Heart left ventricle (tissue), 16 donors: ENCODE measurements around the gene OAT. TPM values are rescaled to one million over a fixed set of nuclear protein-coding genes. Genes with fewer than 3 reads are reported as not detected.

Experiments used
- ATAC-seq, 4 donors: fragments of 200-7000 bp; cut with Tn5 transposase; one replicate each; pipeline ENCODE4 v1.9.1; 2020 to 2022; ENCODE audit warnings: moderate library complexity in 4 of 4, mild to moderate bottlenecking in 3 of 4, moderate number of reproducible peaks in 1 of 4
- DNase-seq, 5 donors: peaks; one replicate each; pipeline ENCODE4 v3.0.0-alpha.2; 2020
- H3K27ac ChIP-seq, 12 donors: fragments of 200-600 bp; sonication (generic) in 4 of 12; one replicate each; pipeline versions ENCODE4 v1.5.0 to v1.8.0; 2016 to 2022; ENCODE audit warnings: mild to moderate bottlenecking in 2 of 12
- H3K27me3 ChIP-seq, 9 donors: fragments of 200-600 bp; sonication (generic) in 2 of 9; one replicate each; pipeline versions ENCODE4 v1.5.1 to v1.8.0; 2016 to 2022; ENCODE audit warnings: mild to moderate bottlenecking in 3 of 9
- H3K36me3 ChIP-seq, 9 donors: fragments of 200-600 bp; sonication (generic) in 2 of 9; one replicate each; pipeline versions ENCODE4 v1.5.0 to v1.8.0; 2018 to 2022; ENCODE audit warnings: mild to moderate bottlenecking in 2 of 9
- H3K4me1 ChIP-seq, 12 donors: fragments of 200-600 bp; sonication (generic) in 4 of 12; one replicate each; pipeline versions ENCODE4 v1.5.0 to v1.8.0; 2016 to 2022; ENCODE audit warnings: mild to moderate bottlenecking in 3 of 12
- H3K4me3 ChIP-seq, 12 donors: fragments of 200-600 bp; sonication (generic) in 4 of 12; one replicate each; pipeline versions ENCODE4 v1.5.0 to v1.8.0; 2017 to 2022; ENCODE audit warnings: mild to moderate bottlenecking in 9 of 12, moderate library complexity in 4 of 12
- H3K9me3 ChIP-seq, 12 donors: fragments of 200-600 bp; sonication (generic) in 4 of 12; one replicate each; pipeline versions ENCODE4 v1.5.0 to v1.8.0; 2016 to 2022; ENCODE audit warnings: mild to moderate bottlenecking in 1 of 12
- POLR2A ChIP-seq, 2 donors: fragments of 450-650 bp; IDR thresholded peaks; one replicate each; pipeline ENCODE4 v1.6.1; 2017; ENCODE audit warnings: antibody characterized with exemption in 2 of 2, mild to moderate bottlenecking in 2 of 2, moderate library complexity in 2 of 2
- WGBS, 4 donors: extraction: QIAGEN DNeasy Blood & Tissue Kit in 2 of 4; methylation state at CpG; one replicate each; pipeline versions ENCODE4 v1.1.5 to v1.1.7; 2013 to 2018; 5-methylcytosine and 5-hydroxymethylcytosine counted together
- intact Hi-C, 10 donors: fragments of 100-400 bp; cut with DNase I; formaldehyde crosslinking; loops; one replicate each; pipeline versions ENCODE4 v1.11.1 to v1.14.2; 2022
- polyA plus RNA-seq, 2 donors: library from polyadenylated mRNA; stranded (reverse); fragments of 200-250 nt; gene quantifications; one replicate each; pipeline ENCODE4 v1.2.3, GENCODE V29; 2013
- total RNA-seq, 9 donors: library from RNA; depleted of rRNA in 2 of 9; stranded (reverse); fragments of >200 nt in 2 of 9; fragmentation: NEBNext Ultra II Directional in 3 of 9; extraction: Animal tissue kit (Norgen Biotek cat#: 25700) in 3 of 9; gene quantifications; one replicate each; pipeline versions ENCODE4 v1.1.0 to v1.2.4, GENCODE V29; 2016 to 2023
- TF ChIP-seq, protein P1 (sequence below), 12 donors: fragments of 200-600 bp; sonication (generic) in 4 of 12; IDR thresholded peaks; one replicate each; pipeline versions ENCODE4 v1.5.0 to v1.8.0; 2018 to 2022; ENCODE audit warnings: antibody characterized with exemption in 12 of 12, mild to moderate bottlenecking in 5 of 12
- donor health status: ischemic (EF 13 %, LVEDD 7.1; RV severe dilation, severe dysfunction).
- donor health status: healthy with polysubstance abuse.
- donor health status: DM: no; HTN: yes; CAD: no.
- donor health status: DM: no; HTN: no; CAD: no.
- donor health status: ischemic (EF 25% LVEDD 6.9; RV normal size, moderate dysfunction).
- donor health status: ischemic (EF 25% LVEDD 5.7; RV mildly dilated, moderate dysfunction).
- donor health status: healthy.
- donor health status: DM: yes; HTN: yes; CAD: no.
- donor health status: ischemic (EF 35%, LVEDD 5.7; RV mildly dilated, moderate dysfunction).
- donor health status: nonischemic (EF 11% LVEDD 7.7; RV severe dilation, severe dysfunction).
- donor health status: DM: yes; HTN: yes; CAD: no.
- donor health status: PGD.
- donor health status: ischemic (EF 29% LVEDD 5.4; RV normal size, mild dysfunction).
- donor health status: nonischemic (EF 23%, LVEDD 6.1; RV moderate dilation, normal function).

OAT gene
- total and polyA plus RNA-seq, 11 donors, result 9.3 to 56.1 (median 33.8) TPM

DNA sequence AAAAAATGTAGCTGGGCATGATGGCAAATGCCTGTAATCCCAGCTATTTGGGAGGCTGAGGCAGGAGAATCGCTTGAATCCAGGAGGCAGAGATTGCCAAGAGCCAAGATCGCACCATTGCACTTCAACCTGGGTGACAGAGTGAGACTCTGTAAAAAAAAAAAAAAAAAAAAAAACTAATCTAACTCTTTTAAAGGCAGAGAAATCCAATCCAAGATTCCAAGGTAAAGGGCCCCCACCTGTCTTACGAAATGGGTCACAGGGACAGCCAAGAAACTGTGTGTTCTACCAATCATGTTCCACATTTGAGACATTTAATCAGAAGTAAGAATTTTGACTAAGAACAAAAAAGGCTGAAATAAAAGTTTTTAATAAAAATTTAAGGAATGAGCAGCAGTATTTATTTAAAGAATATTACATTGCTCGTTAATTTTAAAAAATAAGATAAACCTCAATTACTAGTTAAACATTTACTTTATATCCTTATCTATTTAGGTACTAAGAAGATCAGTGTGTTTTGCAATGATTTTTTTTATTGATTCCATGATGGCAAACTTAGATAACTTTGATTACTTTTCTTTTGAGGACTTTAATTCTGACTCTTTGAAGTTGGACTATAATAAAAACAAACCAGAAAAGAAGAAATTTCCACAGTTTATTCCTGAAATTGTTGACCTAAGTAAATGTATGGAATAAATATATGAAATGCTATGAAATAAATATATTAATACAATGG is 6.7 kb upstream of the OAT start:
- DNase-seq (no peak), ATAC-seq (no peak)
- intact Hi-C loops, result no loop called here
- Histone ChIP-seq H3K9me3 (no peaks in the 10 kb centered on the region), H3K27me3 (peaks cover 0 to 27% (median 4%) of the 10 kb centered on the region in 9 donors), H3K27ac (no peak overlapping the region), H3K4me3 (no peak overlapping the region), H3K4me1 (no peaks in the 10 kb centered on the region), H3K36me3 (no peaks in the 10 kb centered on the region)
- TF ChIP-seq POLR2A (IDR thresholded peaks at IDR 0.05), result no peak
- TF ChIP-seq, protein P1, sequence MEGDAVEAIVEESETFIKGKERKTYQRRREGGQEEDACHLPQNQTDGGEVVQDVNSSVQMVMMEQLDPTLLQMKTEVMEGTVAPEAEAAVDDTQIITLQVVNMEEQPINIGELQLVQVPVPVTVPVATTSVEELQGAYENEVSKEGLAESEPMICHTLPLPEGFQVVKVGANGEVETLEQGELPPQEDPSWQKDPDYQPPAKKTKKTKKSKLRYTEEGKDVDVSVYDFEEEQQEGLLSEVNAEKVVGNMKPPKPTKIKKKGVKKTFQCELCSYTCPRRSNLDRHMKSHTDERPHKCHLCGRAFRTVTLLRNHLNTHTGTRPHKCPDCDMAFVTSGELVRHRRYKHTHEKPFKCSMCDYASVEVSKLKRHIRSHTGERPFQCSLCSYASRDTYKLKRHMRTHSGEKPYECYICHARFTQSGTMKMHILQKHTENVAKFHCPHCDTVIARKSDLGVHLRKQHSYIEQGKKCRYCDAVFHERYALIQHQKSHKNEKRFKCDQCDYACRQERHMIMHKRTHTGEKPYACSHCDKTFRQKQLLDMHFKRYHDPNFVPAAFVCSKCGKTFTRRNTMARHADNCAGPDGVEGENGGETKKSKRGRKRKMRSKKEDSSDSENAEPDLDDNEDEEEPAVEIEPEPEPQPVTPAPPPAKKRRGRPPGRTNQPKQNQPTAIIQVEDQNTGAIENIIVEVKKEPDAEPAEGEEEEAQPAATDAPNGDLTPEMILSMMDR (IDR thresholded peaks at IDR 0.05), result no peak
- 87 to 95% (median 95%) methylated on average over 4 of the region's 4 CpGs for WGBS, 4 donors

DNA sequence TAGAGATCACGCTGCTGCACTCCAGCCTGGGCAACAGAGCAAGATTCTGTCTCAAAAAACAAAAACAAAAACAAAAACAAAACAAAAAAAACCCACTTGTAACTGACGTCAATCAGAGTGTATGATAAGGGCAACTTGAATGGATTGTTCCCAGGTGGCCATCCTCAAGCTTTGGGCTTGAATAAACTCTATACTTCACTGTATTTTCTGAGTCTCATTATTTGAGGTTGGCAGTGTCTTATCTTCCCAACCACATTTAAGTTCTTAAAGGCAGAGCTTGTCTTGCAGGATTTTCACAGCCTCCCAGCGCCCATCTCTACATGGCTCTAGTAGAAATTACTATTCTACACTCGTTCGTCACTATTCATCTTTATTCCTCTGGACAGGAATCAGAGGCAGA is 5.1 kb upstream of the OAT start:
- no peak for DNase-seq
- ATAC-seq, result no peak
- WGBS, 4 donors, result 79 to 84% (median 81%) methylated on average over 5 of the region's 5 CpGs
- H3K27ac ChIP-seq, result no peak overlapping the region
- H3K27me3 ChIP-seq, result peaks cover 0 to 15% (median 0%) of the 10 kb centered on the region in 9 donors
- H3K4me3 ChIP-seq, result no peak overlapping the region
- intact Hi-C loops, result no loop called here
- H3K9me3 ChIP-seq, result no peaks in the 10 kb centered on the region
- peaks cover 0 to 7% (median 0%) of the 10 kb centered on the region in 12 donors for H3K4me1 ChIP-seq
- no peak for TF ChIP-seq POLR2A (IDR thresholded peaks at IDR 0.05)
- TF ChIP-seq, protein P1 (IDR thresholded peaks at IDR 0.05), result no peak
- H3K36me3 ChIP-seq, result no peaks in the 10 kb centered on the region

DNA sequence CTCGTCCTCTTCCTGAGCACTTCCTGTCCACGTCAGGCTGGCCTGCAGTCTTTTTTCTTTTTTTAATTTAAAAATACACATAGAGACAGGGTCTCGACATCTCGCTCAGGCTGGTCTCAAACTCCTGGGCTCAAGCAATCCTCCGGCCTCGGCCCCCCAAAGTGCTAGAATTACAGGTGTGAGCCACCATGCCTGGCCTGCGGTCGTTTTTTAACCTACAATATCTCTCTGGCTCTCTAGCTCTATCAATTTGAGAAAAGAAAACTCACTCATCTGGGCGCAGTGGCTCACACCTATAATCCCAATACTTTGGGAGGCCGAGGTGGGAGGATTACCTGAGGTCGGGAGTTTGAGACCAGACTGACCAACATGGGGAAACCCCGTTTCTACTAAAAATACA is 4.0 kb upstream of the OAT start:
- DNase-seq (no peak), ATAC-seq (no peak)
- H3K27ac ChIP-seq, result no peak overlapping the region
- TF ChIP-seq POLR2A (IDR thresholded peaks at IDR 0.05), result no peak
- TF ChIP-seq, protein P1 (IDR thresholded peaks at IDR 0.05), result no peak
- intact Hi-C loops, result no loop called here
- no peaks in the 10 kb centered on the region for H3K9me3 ChIP-seq
- H3K36me3 ChIP-seq, result no peaks in the 10 kb centered on the region
- WGBS, 4 donors, result 74 to 83% (median 80%) methylated on average over 12 of the region's 12 CpGs
- H3K27me3 ChIP-seq, result peaks cover 0 to 15% (median 0%) of the 10 kb centered on the region in 9 donors
- no peak overlapping the region for H3K4me3 ChIP-seq
- peaks cover 0 to 9% (median 2%) of the 10 kb centered on the region in 12 donors for H3K4me1 ChIP-seq

DNA sequence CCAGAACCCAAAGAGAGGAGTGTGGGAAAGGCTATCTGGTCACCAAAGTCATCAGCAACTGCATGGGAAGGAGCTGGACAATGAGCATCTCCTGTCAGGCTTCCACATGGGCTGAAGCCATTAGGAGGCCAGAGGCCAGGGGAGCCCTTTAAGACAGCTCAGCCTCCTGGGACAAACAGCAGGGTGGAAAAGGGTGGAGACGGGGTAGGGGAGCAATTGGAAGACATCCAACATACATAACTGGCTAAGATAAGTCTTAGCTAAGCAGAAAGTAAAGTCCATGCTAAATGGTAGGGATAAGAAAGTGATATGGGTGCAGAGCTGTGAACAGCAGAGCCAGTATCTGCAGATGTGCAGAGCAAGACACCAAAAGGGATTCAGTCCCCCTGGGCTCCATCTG is 1.5 kb upstream of the OAT start:
- no peaks in the 10 kb centered on the region for H3K36me3 ChIP-seq
- no peak for DNase-seq
- intact Hi-C loops, result no loop called here
- TF ChIP-seq, protein P1 (IDR thresholded peaks at IDR 0.05), result no peak
- no peak for TF ChIP-seq POLR2A (IDR thresholded peaks at IDR 0.05)
- H3K4me3 ChIP-seq, result no peak overlapping the region
- ATAC-seq, result no peak
- H3K4me1 ChIP-seq, result peaks cover 0 to 31% (median 11%) of the 10 kb centered on the region in 12 donors
- 21 to 35% (median 29%) methylated on average over 1 of the region's 1 CpG for WGBS, 4 donors
- H3K27me3 ChIP-seq, result peaks cover 0 to 14% (median 0%) of the 10 kb centered on the region in 9 donors
- H3K27ac ChIP-seq, result no peak overlapping the region
- no peaks in the 10 kb centered on the region for H3K9me3 ChIP-seq
